ENCODE measurements around the gene MORF4L2.

The MORF4L2 gene

GRCh38 chrX:103626855-103627254 is 59.6 kb downstream of the MORF4L2 start:
- DNase-seq (ENCODE audit: insufficient read length, low spot score) (no peak), FAIRE-seq (no peak)
- TF ChIP-seq TAF1 (IDR thresholded peaks at IDR 0.05; ENCODE audit: low read depth, low read length) = no peak
- no peak for TF ChIP-seq PAX5 (IDR thresholded peaks at IDR 0.05; ENCODE audit: insufficient read depth, low read length, severe bottlenecking)
- TF ChIP-seq SPI1 (IDR thresholded peaks at IDR 0.05; ENCODE audit: low read depth, low read length) = no peak
- no peak for TF ChIP-seq POU2F2 (IDR thresholded peaks at IDR 0.05; ENCODE audit: low read depth, low read length)
- no peak for TF ChIP-seq POLR2A (IDR thresholded peaks at IDR 0.05; ENCODE audit: low read depth, low read length)
- TF ChIP-seq POLR2AphosphoS5 (IDR thresholded peaks at IDR 0.05; ENCODE audit: low read depth, low read length) = no peak

Measured in GM12891 (cell line).